Keratinocyte (primary cell): ENCODE results near the gene PRSS35. TPM values are rescaled to one million over a fixed set of nuclear protein-coding genes. Genes with fewer than 3 reads are reported as not detected.

Source experiments
- DNase-seq: peaks from one replicate; pipeline ENCODE4 v3.0.0-alpha.2; 2011; ENCODE audit warnings: low read depth, missing footprints, low spot score
- FAIRE-seq: peaks from 2 replicates; lab custom pipeline; 2011; peaks lifted over from hg19 to GRCh38; lab: Jason Lieb, UNC
- H2AFZ ChIP-seq: 2 replicates; pipeline ENCODE4 v1.6.0; 2012; ENCODE audit warnings: low read length, control low read depth, inconsistent platforms; ENCODE audit not compliant: control insufficient read depth
- H3K27ac ChIP-seq: 2 replicates; pipeline ENCODE4 v1.5.1; 2011; ENCODE audit warnings: low read length; ENCODE audit not compliant: control insufficient read depth, insufficient read depth
- H3K27me3 ChIP-seq: 3 replicates; pipeline ENCODE4 v1.6.0; 2011; ENCODE audit warnings: low read length; ENCODE audit not compliant: control insufficient read depth, insufficient read depth; ENCODE audit errors: extremely low read depth
- H3K36me3 ChIP-seq, 2 experiments: 2 replicates in 1 of 2; 3 replicates in 1 of 2; pipeline ENCODE4 v1.5.1; 2011; ENCODE audit warnings: low read length in 2 of 2, mild to moderate bottlenecking in 1 of 2; ENCODE audit not compliant: control insufficient read depth in 2 of 2, insufficient read depth in 2 of 2; ENCODE audit errors: extremely low read depth in 1 of 2
- H3K4me1 ChIP-seq: 3 replicates; pipeline ENCODE4 v1.5.1; 2011; ENCODE audit warnings: low read length; ENCODE audit not compliant: control insufficient read depth, insufficient read depth; ENCODE audit errors: extremely low read depth
- H3K4me2 ChIP-seq: 3 replicates; pipeline ENCODE4 v1.6.0; 2011; ENCODE audit warnings: low read depth, low read length; ENCODE audit not compliant: control insufficient read depth, insufficient read depth; ENCODE audit errors: extremely low read depth
- H3K4me3 ChIP-seq, 3 experiments: fragments of 200-600 bp in 1 of 3; sonication (generic) in 1 of 3; 2 replicates in 2 of 3; 3 replicates in 1 of 3; pipeline ENCODE4 v1.5.1; 2011 to 2016; ENCODE audit warnings: low read length in 3 of 3, mild to moderate bottlenecking in 3 of 3, control low read depth in 2 of 3, inconsistent platforms in 1 of 3, low read depth in 1 of 3, mixed read lengths in 1 of 3, mixed run types in 1 of 3, moderate library complexity in 1 of 3; ENCODE audit not compliant: control insufficient read depth in 2 of 3, insufficient read depth in 2 of 3; ENCODE audit errors: extremely low read depth in 1 of 3
- H3K79me2 ChIP-seq: 2 replicates; pipeline ENCODE4 v1.6.0; 2012; ENCODE audit warnings: low read length; ENCODE audit not compliant: control insufficient read depth, insufficient read depth
- H3K9ac ChIP-seq: 3 replicates; pipeline ENCODE4 v1.6.0; 2011; ENCODE audit warnings: low read length; ENCODE audit not compliant: control insufficient read depth, insufficient read depth; ENCODE audit errors: extremely low read depth
- H3K9me1 ChIP-seq: 3 replicates; pipeline ENCODE4 v1.6.0; 2011; ENCODE audit warnings: low read length; ENCODE audit not compliant: control insufficient read depth, insufficient read depth; ENCODE audit errors: extremely low read depth
- H3K9me3 ChIP-seq: 2 replicates; pipeline ENCODE4 v1.5.1; 2012; ENCODE audit warnings: low read depth, low read length; ENCODE audit not compliant: control insufficient read depth
- H4K20me1 ChIP-seq: 3 replicates; pipeline ENCODE4 v1.6.0; 2011; ENCODE audit warnings: low read length; ENCODE audit not compliant: control insufficient read depth, insufficient read depth; ENCODE audit errors: extremely low read depth
- EZH2 ChIP-seq: IDR thresholded peaks from one replicate; pipeline ENCODE4 v1.6.1; 2012; ENCODE audit warnings: inconsistent platforms, mild to moderate bottlenecking, low read length, moderate library complexity
- dilution Hi-C: fragments of 300-500 bp; cut with MboI; formaldehyde crosslinking; loops from one replicate; pipeline ENCODE4 v1.7.0; 2020; ENCODE audit warnings: low sequenced_read_pairs; ENCODE audit not compliant: extremely low pct_ligation_motif_present
- polyA plus RNA-seq, 5 experiments: library from polyadenylated mRNA; depleted of rRNA in 3 of 5; stranded (reverse) in 3 of 5; stranded (forward) in 1 of 5; unstranded in 1 of 5; fragments of >200 nt; gene quantifications; 1 replicate in 1 of 5; 2 replicates in 3 of 5; 3 replicates in 1 of 5; pipeline versions ENCODE4 v1.2.1 to v1.2.3, GENCODE V29; 2011 to 2012; ENCODE audit warnings: missing spikeins in 2 of 5, low read depth in 1 of 5, low replicate concordance in 1 of 5
- TF ChIP-seq, protein P1 (sequence below), 3 experiments: IDR thresholded peaks in 1 of 3; conservative IDR thresholded peaks in 1 of 3; optimal IDR thresholded peaks in 1 of 3; 2 replicates in 2 of 3; 3 replicates in 1 of 3; pipeline versions ENCODE3 to v1.5.1; 2011; ENCODE audit warnings: low read length in 3 of 3, mild to moderate bottlenecking in 3 of 3, moderate library complexity in 2 of 3, control low read depth in 1 of 3, inconsistent platforms in 1 of 3; ENCODE audit not compliant: insufficient read depth in 2 of 3; ENCODE audit errors: extremely low read depth in 1 of 3

PRSS35 gene
- polyA plus RNA-seq, 1 donor (not counting 4 experiments of a cell fraction or from before 2014, with no cell fraction given): 0.04 TPM

DNA sequence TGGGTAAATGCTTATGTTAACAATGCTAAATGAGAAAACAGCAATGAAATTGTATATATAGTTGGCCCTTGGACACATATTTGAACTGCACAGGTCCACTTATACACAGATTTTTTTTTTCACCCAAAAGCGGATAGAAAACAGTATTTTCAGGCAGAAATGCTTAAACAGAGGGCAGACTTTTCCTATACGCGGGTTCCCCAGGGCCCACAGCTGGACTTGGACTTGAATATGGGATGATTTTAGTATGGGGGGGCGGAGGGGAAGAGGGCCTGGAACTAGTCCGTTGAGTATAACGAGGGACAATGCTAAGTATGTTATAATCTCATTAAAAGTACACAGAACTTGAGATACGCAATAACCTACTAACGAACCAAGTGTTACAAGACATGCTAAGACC lies 1.1 kb upstream of the PRSS35 start:
- peak overlapping the region; percentile 96 for H3K4me2 ChIP-seq

DNA sequence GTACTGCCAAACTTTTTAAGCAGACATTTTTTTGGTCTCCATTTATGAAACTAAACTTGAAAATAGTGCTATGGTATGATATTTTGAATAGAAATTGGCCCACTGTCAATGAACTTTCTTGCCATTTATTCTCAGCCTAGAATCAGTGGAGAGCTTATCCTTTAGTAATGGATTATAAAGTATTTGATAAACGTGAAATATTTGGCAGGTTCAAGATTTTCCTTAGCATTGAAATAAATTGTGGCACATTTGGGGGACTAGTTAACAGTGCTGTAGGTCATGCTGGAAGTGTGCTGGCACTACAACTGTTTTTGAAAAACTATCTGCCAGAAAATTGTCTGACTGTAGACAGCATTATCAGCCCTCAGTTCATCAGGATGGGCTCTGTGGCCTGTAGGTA lies 2.1 kb downstream of the PRSS35 start:
- Histone ChIP-seq H3K4me3 (no peak overlapping the region), H4K20me1 (no peaks in the 10 kb centered on the region), H2AFZ (no peak overlapping the region), H3K9me1 (no peaks in the 10 kb centered on the region), H3K79me2 (no peaks in the 10 kb centered on the region), H3K9me3 (no peaks in the 10 kb centered on the region), H3K9ac (no peak overlapping the region), H3K27me3 (peaks cover 4% of the 10 kb centered on the region), H3K27ac (no peak overlapping the region), H3K4me1 (peaks cover 7% of the 10 kb centered on the region), H3K36me3 (no peaks in the 10 kb centered on the region), H3K4me2 (no peak overlapping the region)
- TF ChIP-seq, protein P1, sequence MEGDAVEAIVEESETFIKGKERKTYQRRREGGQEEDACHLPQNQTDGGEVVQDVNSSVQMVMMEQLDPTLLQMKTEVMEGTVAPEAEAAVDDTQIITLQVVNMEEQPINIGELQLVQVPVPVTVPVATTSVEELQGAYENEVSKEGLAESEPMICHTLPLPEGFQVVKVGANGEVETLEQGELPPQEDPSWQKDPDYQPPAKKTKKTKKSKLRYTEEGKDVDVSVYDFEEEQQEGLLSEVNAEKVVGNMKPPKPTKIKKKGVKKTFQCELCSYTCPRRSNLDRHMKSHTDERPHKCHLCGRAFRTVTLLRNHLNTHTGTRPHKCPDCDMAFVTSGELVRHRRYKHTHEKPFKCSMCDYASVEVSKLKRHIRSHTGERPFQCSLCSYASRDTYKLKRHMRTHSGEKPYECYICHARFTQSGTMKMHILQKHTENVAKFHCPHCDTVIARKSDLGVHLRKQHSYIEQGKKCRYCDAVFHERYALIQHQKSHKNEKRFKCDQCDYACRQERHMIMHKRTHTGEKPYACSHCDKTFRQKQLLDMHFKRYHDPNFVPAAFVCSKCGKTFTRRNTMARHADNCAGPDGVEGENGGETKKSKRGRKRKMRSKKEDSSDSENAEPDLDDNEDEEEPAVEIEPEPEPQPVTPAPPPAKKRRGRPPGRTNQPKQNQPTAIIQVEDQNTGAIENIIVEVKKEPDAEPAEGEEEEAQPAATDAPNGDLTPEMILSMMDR (optimal IDR thresholded peaks at IDR 0.05 in 1 of 3, IDR thresholded peaks at IDR 0.05 in 1 of 3, conservative IDR thresholded peaks at IDR 0.05 in 1 of 3; ENCODE audit: extremely low read depth in 1 of 3, insufficient read depth in 2 of 3, low read length in 3 of 3): no peak
- TF ChIP-seq EZH2: no peak
- no peak for FAIRE-seq
- dilution Hi-C loops: loop anchor here (25.0 kb wide), 1 partner anchor 102 kb away; no protein-coding TSS in a partner anchor
- no peak for DNase-seq

More for the DNA sequence above, 1.1 kb upstream of the PRSS35 start:
- no peak overlapping the region for H3K27ac ChIP-seq
- FAIRE-seq (peak; percentile 23), DNase-seq (no peak)
- H3K9me1 ChIP-seq: no peaks in the 10 kb centered on the region
- no peaks in the 10 kb centered on the region for H3K9me3 ChIP-seq
- H3K36me3 ChIP-seq: no peaks in the 10 kb centered on the region
- no peak for TF ChIP-seq EZH2
- TF ChIP-seq, protein P1 (optimal IDR thresholded peaks at IDR 0.05 in 1 of 3, IDR thresholded peaks at IDR 0.05 in 1 of 3, conservative IDR thresholded peaks at IDR 0.05 in 1 of 3; ENCODE audit: extremely low read depth in 1 of 3, insufficient read depth in 2 of 3, low read length in 3 of 3): no peak
- H3K9ac ChIP-seq: no peak overlapping the region
- no peak overlapping the region for H2AFZ ChIP-seq
- H3K27me3 ChIP-seq: peaks cover 4% of the 10 kb centered on the region
- no peaks in the 10 kb centered on the region for H3K79me2 ChIP-seq
- no peak overlapping the region for H3K4me3 ChIP-seq
- no peaks in the 10 kb centered on the region for H4K20me1 ChIP-seq
- dilution Hi-C loops: loop anchor here (25.0 kb wide), 1 partner anchor 99 kb away; no protein-coding TSS in a partner anchor
- H3K4me1 ChIP-seq: peaks cover 7% of the 10 kb centered on the region
